ENCODE results near the gene RPS13.
"Not testable (repeated sequence)": the region's sequence is repeated elsewhere in the genome, so short reads cannot be mapped to it uniquely, and the experiment has no call there.

The RPS13 gene

DNA sequence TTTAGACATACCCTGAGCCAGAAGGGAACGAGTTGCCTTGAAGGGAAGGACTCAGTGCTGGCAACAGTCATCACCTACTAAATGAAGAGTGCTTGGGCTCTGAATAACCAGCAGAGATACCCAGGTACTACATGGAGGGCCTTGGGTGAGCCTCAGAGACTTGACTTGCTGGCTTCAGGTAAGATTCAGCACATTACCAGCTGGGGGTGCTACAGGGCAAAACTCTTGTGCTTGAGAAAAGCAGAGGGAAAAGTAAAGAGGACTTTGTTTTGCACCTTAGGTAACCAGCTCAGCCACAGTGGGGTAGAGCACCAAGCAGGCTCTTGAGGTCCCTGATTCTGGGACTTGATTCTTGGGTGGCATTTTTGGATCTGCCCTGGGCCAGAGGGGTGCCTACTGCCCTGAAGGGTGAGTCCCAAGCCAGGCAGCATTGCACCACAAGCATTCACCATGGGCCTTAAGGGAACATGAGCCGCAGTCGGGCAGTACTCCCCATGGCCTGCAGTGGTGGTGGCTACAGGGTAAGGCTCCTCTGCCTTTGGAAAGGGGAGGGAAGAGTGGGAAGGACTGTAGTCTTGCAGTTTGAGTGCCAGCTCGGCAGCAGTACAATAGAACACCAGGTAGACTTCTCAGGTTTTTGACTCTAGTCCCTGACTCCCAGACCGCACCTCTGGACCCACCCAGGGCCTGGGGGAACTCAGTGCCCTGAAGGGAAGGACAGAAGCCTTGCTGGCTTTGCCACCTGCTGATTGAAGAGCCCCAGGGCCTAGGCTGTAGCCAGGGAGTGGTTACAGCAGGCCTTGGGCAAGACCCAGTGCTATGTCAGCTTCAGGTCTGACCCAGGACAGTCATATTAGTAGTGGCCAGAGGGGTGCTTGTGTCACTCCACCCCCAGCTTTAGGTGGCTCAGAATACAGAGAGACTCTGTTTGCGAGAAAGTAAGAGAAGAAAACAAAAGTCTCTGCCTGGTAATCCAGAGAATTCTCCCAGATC is 40.5 kb downstream of the RPS13 start:
- DNase-seq (ENCODE audit: low spot score): no peak

DNA sequence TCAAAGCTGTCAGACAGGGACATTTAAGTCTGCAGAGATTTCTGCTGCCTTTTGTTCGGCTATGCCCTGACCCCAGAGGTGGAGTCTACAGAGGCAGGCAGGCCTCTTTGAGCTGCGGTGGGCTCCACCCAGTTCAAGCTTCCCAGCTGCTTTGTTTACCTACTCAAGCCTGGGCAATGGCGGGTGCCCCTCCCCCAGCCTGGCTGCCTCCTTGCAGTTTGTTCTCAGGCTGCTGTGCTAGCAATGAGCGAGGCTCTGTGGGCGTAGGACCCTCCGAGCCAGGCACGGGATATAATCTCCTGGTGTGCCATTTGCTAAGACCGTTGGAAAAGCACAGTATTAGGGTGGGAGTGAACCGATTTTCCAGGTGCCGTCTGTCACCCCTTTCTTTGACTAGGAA is 43.4 kb downstream of the RPS13 start:
- DNase-seq (ENCODE audit: low spot score): not testable (repeated sequence)

GRCh38 chr11:17026487-17027082 is 50.9 kb downstream of the RPS13 start:
- DNase-seq (ENCODE audit: low spot score): no peak

GRCh38 chr11:17024924-17025323 is 52.5 kb downstream of the RPS13 start:
- DNase-seq (ENCODE audit: low spot score): no peak

All from ecto neural progenitor cell (in vitro differentiated cells).